Measurements from ENCODE around the gene PLPP7.
A peak's percentile ranks its signal among the peaks of the same experiment; 100 is the strongest.

The PLPP7 gene

DNA sequence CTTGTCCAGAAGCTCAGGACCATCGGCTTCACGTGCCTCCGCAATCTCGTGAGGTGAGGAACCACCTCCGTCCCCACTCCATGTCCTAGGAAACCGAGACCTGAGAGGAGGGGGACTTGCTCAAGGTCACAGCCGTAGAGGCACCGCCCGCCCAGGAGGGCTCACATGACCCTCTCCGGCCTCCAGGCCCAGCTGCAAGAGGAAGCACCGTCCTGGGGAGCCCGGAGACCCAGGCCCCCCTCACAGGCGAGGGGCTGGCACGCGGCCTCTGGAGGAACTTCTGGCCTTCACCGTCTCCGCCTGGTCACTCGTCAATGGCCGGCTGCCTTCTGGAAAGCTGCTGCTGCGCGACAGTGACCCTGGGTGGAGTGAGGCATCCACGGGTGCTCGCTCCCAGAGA, 37.4 kb upstream of the PLPP7 start:
- no peak overlapping the region for H3K4me3 ChIP-seq (IDR thresholded peaks at IDR 0.05; ENCODE audit: insufficient read depth, low read depth, low read length)
- H3K27ac ChIP-seq, result peak overlapping the region; percentile 97
- H3K27me3 ChIP-seq (ENCODE audit: insufficient read depth, low read depth), result no peaks in the 10 kb centered on the region
- no peaks in the 10 kb centered on the region for H4K20me1 ChIP-seq (ENCODE audit: insufficient read depth)
- H3K9ac ChIP-seq, result peak overlapping the region; percentile 24; the same call in 1 of the 2 replicates
- H2AFZ ChIP-seq (ENCODE audit: low read depth), result peak overlapping the region; percentile 79
- H3K36me3 ChIP-seq (ENCODE audit: insufficient read depth), result no peaks in the 10 kb centered on the region
- H3K4me2 ChIP-seq, result peak overlapping the region; percentile 59
- H3K79me2 ChIP-seq (ENCODE audit: insufficient read depth, low read depth), result no peaks in the 10 kb centered on the region
- TF ChIP-seq, protein P1, sequence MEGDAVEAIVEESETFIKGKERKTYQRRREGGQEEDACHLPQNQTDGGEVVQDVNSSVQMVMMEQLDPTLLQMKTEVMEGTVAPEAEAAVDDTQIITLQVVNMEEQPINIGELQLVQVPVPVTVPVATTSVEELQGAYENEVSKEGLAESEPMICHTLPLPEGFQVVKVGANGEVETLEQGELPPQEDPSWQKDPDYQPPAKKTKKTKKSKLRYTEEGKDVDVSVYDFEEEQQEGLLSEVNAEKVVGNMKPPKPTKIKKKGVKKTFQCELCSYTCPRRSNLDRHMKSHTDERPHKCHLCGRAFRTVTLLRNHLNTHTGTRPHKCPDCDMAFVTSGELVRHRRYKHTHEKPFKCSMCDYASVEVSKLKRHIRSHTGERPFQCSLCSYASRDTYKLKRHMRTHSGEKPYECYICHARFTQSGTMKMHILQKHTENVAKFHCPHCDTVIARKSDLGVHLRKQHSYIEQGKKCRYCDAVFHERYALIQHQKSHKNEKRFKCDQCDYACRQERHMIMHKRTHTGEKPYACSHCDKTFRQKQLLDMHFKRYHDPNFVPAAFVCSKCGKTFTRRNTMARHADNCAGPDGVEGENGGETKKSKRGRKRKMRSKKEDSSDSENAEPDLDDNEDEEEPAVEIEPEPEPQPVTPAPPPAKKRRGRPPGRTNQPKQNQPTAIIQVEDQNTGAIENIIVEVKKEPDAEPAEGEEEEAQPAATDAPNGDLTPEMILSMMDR (conservative IDR thresholded peaks at IDR 0.05; ENCODE audit: low read depth, low read length), result no peak
- peaks cover 62% of the 10 kb centered on the region for H3K4me1 ChIP-seq (ENCODE audit: low read depth, poor library complexity, severe bottlenecking)

GRCh38 chr9:131253891-131254491, 35.5 kb upstream of the PLPP7 start:
- Histone ChIP-seq H3K4me1 (ENCODE audit: low read depth, poor library complexity, severe bottlenecking) (peaks cover 68% of the 10 kb centered on the region), H3K9ac (no peak overlapping the region), H3K27me3 (ENCODE audit: insufficient read depth, low read depth) (no peaks in the 10 kb centered on the region), H3K4me2 (peak overlapping the region; percentile 77; the same call in 1 of the 2 replicates), H4K20me1 (ENCODE audit: insufficient read depth) (no peaks in the 10 kb centered on the region), H3K36me3 (ENCODE audit: insufficient read depth) (no peaks in the 10 kb centered on the region), H3K79me2 (ENCODE audit: insufficient read depth, low read depth) (no peaks in the 10 kb centered on the region), H3K4me3 (IDR thresholded peaks at IDR 0.05; ENCODE audit: insufficient read depth, low read depth, low read length) (no peak overlapping the region), H3K27ac (peak overlapping the region; percentile 97; the same call in 1 of the 2 replicates), H2AFZ (ENCODE audit: low read depth) (no peak overlapping the region)
- TF ChIP-seq, protein P1 (conservative IDR thresholded peaks at IDR 0.05; ENCODE audit: low read depth, low read length), result no peak

GRCh38 chr9:131254626-131255025, 34.9 kb upstream of the PLPP7 start:
- Histone ChIP-seq H3K4me3 (IDR thresholded peaks at IDR 0.05; ENCODE audit: insufficient read depth, low read depth, low read length) (no peak overlapping the region), H4K20me1 (ENCODE audit: insufficient read depth) (no peaks in the 10 kb centered on the region), H3K4me2 (peak overlapping the region; percentile 77), H3K79me2 (ENCODE audit: insufficient read depth, low read depth) (no peaks in the 10 kb centered on the region), H2AFZ (ENCODE audit: low read depth) (no peak overlapping the region; the same call in 1 of the 2 replicates), H3K9ac (peak overlapping the region; percentile 66; the same call in 1 of the 2 replicates), H3K27me3 (ENCODE audit: insufficient read depth, low read depth) (no peaks in the 10 kb centered on the region), H3K4me1 (ENCODE audit: low read depth, poor library complexity, severe bottlenecking) (peaks cover 68% of the 10 kb centered on the region), H3K27ac (peak overlapping the region; percentile 97), H3K36me3 (ENCODE audit: insufficient read depth) (no peaks in the 10 kb centered on the region)
- TF ChIP-seq, protein P1 (conservative IDR thresholded peaks at IDR 0.05; ENCODE audit: low read depth, low read length), result no peak

DNA sequence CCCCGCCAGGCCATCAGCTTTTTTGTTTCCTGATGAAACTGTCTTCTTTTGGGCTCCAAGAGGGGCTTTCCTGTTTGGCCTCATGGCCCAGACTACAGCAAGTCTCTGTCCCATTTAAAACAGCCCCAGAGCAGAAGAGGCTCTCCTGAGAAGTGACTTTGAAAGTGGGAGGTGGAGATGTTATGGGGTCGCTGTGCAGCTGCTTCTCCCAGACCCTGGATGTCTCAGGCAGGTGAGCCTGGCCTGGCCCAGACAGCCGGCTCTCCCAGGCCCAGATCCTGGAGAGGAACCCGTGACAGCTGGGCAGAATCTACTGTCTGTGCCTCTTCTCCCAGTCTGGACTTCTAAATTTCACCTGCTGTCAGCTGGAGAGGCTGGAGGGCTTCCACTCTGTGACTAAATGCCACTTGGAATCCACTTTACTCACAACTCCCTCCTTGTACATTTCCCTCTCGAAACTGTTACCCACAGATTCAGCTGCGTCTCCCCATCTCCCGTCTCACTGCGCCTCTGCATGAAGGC, 33.8 kb upstream of the PLPP7 start:
- no peaks in the 10 kb centered on the region for H3K79me2 ChIP-seq (ENCODE audit: insufficient read depth, low read depth)
- peaks cover 63% of the 10 kb centered on the region for H3K4me1 ChIP-seq (ENCODE audit: low read depth, poor library complexity, severe bottlenecking)
- TF ChIP-seq, protein P1 (conservative IDR thresholded peaks at IDR 0.05; ENCODE audit: low read depth, low read length), result no peak
- H3K9ac ChIP-seq, result peak overlapping the region; percentile 66
- no peaks in the 10 kb centered on the region for H3K36me3 ChIP-seq (ENCODE audit: insufficient read depth)
- H3K27me3 ChIP-seq (ENCODE audit: insufficient read depth, low read depth), result no peaks in the 10 kb centered on the region
- H3K4me3 ChIP-seq (IDR thresholded peaks at IDR 0.05; ENCODE audit: insufficient read depth, low read depth, low read length), result no peak overlapping the region
- H2AFZ ChIP-seq (ENCODE audit: low read depth), result peak overlapping the region; percentile 86; the same call in 1 of the 2 replicates
- H3K27ac ChIP-seq, result peak overlapping the region; percentile 97
- H4K20me1 ChIP-seq (ENCODE audit: insufficient read depth), result no peaks in the 10 kb centered on the region
- H3K4me2 ChIP-seq, result peak overlapping the region; percentile 77
